ENCODE measurements around the gene CYSLTR2.

Gene CYSLTR2

GRCh38 chr13:48653472-48653939, at the start of gene CYSLTR2:
Gene CYSLTR2, plus strand, starts transcription at chr13:48653929. Its CDS starts 52,889 bp downstream, at chr13:48706818.
- no peak for DNase-seq (ENCODE audit: low read depth in 2 of 2)

GRCh38 chr13:48615049-48615448, 38.7 kb upstream of the CYSLTR2 start:
- DNase-seq (ENCODE audit: low read depth in 2 of 2), result no peak

GRCh38 chr13:48618937-48619336, 34.8 kb upstream of the CYSLTR2 start:
- DNase-seq (ENCODE audit: low read depth in 2 of 2), result no peak

GRCh38 chr13:48621056-48621455, 32.7 kb upstream of the CYSLTR2 start:
- DNase-seq (ENCODE audit: low read depth in 2 of 2), result no peak

- no peak for DNase-seq (ENCODE audit: low read depth in 2 of 2)
These were observed 29.7 kb upstream of the CYSLTR2 start for GRCh38 chr13:48624016-48624415.

GRCh38 chr13:48624858-48625257, 28.9 kb upstream of the CYSLTR2 start:
- no peak for DNase-seq (ENCODE audit: low read depth in 2 of 2)

GRCh38 chr13:48625413-48626076, 28.2 kb upstream of the CYSLTR2 start:
- DNase-seq (ENCODE audit: low read depth in 2 of 2), result no peak

GRCh38 chr13:48626077-48626449, 27.7 kb upstream of the CYSLTR2 start:
- DNase-seq (ENCODE audit: low read depth in 2 of 2), result no peak

- no peak for DNase-seq (ENCODE audit: low read depth in 2 of 2)
These were observed 26.8 kb upstream of the CYSLTR2 start for GRCh38 chr13:48626726-48627451.

- no peak for DNase-seq (ENCODE audit: low read depth in 2 of 2)
These were observed 24.5 kb upstream of the CYSLTR2 start for GRCh38 chr13:48629277-48629676.

GRCh38 chr13:48630291-48630690, 23.4 kb upstream of the CYSLTR2 start:
- no peak for DNase-seq (ENCODE audit: low read depth in 2 of 2)

- no peak for DNase-seq (ENCODE audit: low read depth in 2 of 2)
These were observed 23.0 kb upstream of the CYSLTR2 start for GRCh38 chr13:48630773-48631172.

- DNase-seq (ENCODE audit: low read depth in 2 of 2), result no peak
These were observed 22.3 kb upstream of the CYSLTR2 start for GRCh38 chr13:48631441-48631840.

GRCh38 chr13:48633700-48634099, 20.0 kb upstream of the CYSLTR2 start:
- no peak for DNase-seq (ENCODE audit: low read depth in 2 of 2)

GRCh38 chr13:48634636-48635035, 19.1 kb upstream of the CYSLTR2 start:
- no peak for DNase-seq (ENCODE audit: low read depth in 2 of 2)

- no peak for DNase-seq (ENCODE audit: low read depth in 2 of 2)
These were observed 18.3 kb upstream of the CYSLTR2 start for GRCh38 chr13:48635478-48635877.

GRCh38 chr13:48636550-48636949, 17.2 kb upstream of the CYSLTR2 start:
- DNase-seq (ENCODE audit: low read depth in 2 of 2), result no peak

GRCh38 chr13:48637601-48638000, 16.1 kb upstream of the CYSLTR2 start:
- no peak for DNase-seq (ENCODE audit: low read depth in 2 of 2)

- DNase-seq (ENCODE audit: low read depth in 2 of 2), result no peak
These were observed 13.0 kb upstream of the CYSLTR2 start for GRCh38 chr13:48640767-48641166.

- no peak for DNase-seq (ENCODE audit: low read depth in 2 of 2)
These were observed 12.3 kb upstream of the CYSLTR2 start for GRCh38 chr13:48641404-48641803.

- no peak for DNase-seq (ENCODE audit: low read depth in 2 of 2)
These were observed 11.7 kb upstream of the CYSLTR2 start for GRCh38 chr13:48642061-48642460.

- no peak for DNase-seq (ENCODE audit: low read depth in 2 of 2)
These were observed 10.6 kb upstream of the CYSLTR2 start for GRCh38 chr13:48643159-48643558.

GRCh38 chr13:48644141-48644540, 9.6 kb upstream of the CYSLTR2 start:
- DNase-seq (ENCODE audit: low read depth in 2 of 2), result no peak
